ENCODE data around the gene PTPRK. TPM values are rescaled to one million over a fixed set of nuclear protein-coding genes. Genes with fewer than 3 reads are reported as not detected.
"Not testable (repeated sequence)": the region's sequence is repeated elsewhere in the genome, so short reads cannot be mapped to it uniquely, and the experiment has no call there.

The PTPRK gene
- total RNA-seq, 2 experiments from 2014 or later = 7.9 to 9.1 TPM

GRCh38 chr6:128493877-128494276 lies 26.5 kb downstream of the PTPRK start:
- ChIA-PET POLR2A (no interaction called here), CTCF (interaction anchor here (0.7 kb wide), 1 partner anchor 191 kb away, joined by 3 read pairs; no protein-coding TSS in a partner anchor)

GRCh38 chr6:128492386-128492785 lies 28.0 kb downstream of the PTPRK start:
- ChIA-PET CTCF (no interaction called here), POLR2A (no interaction called here)

- POLR2A ChIA-PET = no interaction called here
Observed at GRCh38 chr6:128491610-128492206, 28.7 kb downstream of the PTPRK start.

GRCh38 chr6:128491100-128491581 lies 29.3 kb downstream of the PTPRK start:
- POLR2A ChIA-PET = no interaction called here

More at GRCh38 chr6:128491610-128492206, 28.7 kb downstream of the PTPRK start:
- CTCF ChIA-PET = no interaction called here

GRCh38 chr6:128487746-128488145 lies 32.7 kb downstream of the PTPRK start:
- ChIA-PET POLR2A (no interaction called here), CTCF (no interaction called here)

More at GRCh38 chr6:128491100-128491581, 29.3 kb downstream of the PTPRK start:
- CTCF ChIA-PET = no interaction called here

- ChIA-PET POLR2A (no interaction called here), CTCF (no interaction called here)
Observed at GRCh38 chr6:128487055-128487454, 33.3 kb downstream of the PTPRK start.

- POLR2A ChIA-PET, CTCF ChIA-PET: not testable (repeated sequence)
Observed at GRCh38 chr6:128486580-128486979, 33.8 kb downstream of the PTPRK start.

GRCh38 chr6:128483472-128484135 lies 36.8 kb downstream of the PTPRK start:
- CTCF ChIA-PET = no interaction called here
- POLR2A ChIA-PET = no interaction called here

- ChIA-PET CTCF (no interaction called here), POLR2A (no interaction called here)
Observed at GRCh38 chr6:128482642-128483041, 37.8 kb downstream of the PTPRK start.

- CTCF ChIA-PET = no interaction called here
- POLR2A ChIA-PET = no interaction called here
Observed at GRCh38 chr6:128479991-128480390, 40.4 kb downstream of the PTPRK start.

GRCh38 chr6:128479048-128479666 lies 41.2 kb downstream of the PTPRK start:
- POLR2A ChIA-PET = no interaction called here
- CTCF ChIA-PET = no interaction called here

GRCh38 chr6:128478230-128479047 lies 42.0 kb downstream of the PTPRK start:
- POLR2A ChIA-PET = no interaction called here
- CTCF ChIA-PET = no interaction called here

GRCh38 chr6:128474933-128475332 lies 45.5 kb downstream of the PTPRK start:
- ChIA-PET CTCF (no interaction called here), POLR2A (interaction anchor here (0.6 kb wide), 1 partner anchor 950 kb away, joined by 4 read pairs; no protein-coding TSS in a partner anchor)

GRCh38 chr6:128474481-128474880 lies 45.9 kb downstream of the PTPRK start:
- POLR2A ChIA-PET = interaction anchor here (0.6 kb wide), 1 partner anchor 950 kb away, joined by 4 read pairs; no protein-coding TSS in a partner anchor
- CTCF ChIA-PET = no interaction called here

- CTCF ChIA-PET = no interaction called here
- POLR2A ChIA-PET = no interaction called here
Observed at GRCh38 chr6:128471907-128472306, 48.5 kb downstream of the PTPRK start.

- CTCF ChIA-PET = no interaction called here
- POLR2A ChIA-PET = no interaction called here
Observed at GRCh38 chr6:128465368-128466343, 54.7 kb downstream of the PTPRK start.

- CTCF ChIA-PET = no interaction called here
- POLR2A ChIA-PET = no interaction called here
Observed at GRCh38 chr6:128464790-128465189, 55.6 kb downstream of the PTPRK start.

GRCh38 chr6:128463942-128464341 lies 56.5 kb downstream of the PTPRK start:
- ChIA-PET CTCF (no interaction called here), POLR2A (no interaction called here)

- ChIA-PET CTCF (no interaction called here), POLR2A (no interaction called here)
Observed at GRCh38 chr6:128461501-128461900, 58.9 kb downstream of the PTPRK start.
